Superior temporal gyrus (tissue), 1 donor: ENCODE data around the gene KDM4D.
"Not testable (repeated sequence)": the region's sequence is repeated elsewhere in the genome, so short reads cannot be mapped to it uniquely, and the experiment has no call there.

ENCODE experiments used
- DNase-seq: peaks from one replicate; pipeline ENCODE4 v3.0.0-alpha.2; 2016; ENCODE audit errors: extremely low spot score

KDM4D gene

DNA sequence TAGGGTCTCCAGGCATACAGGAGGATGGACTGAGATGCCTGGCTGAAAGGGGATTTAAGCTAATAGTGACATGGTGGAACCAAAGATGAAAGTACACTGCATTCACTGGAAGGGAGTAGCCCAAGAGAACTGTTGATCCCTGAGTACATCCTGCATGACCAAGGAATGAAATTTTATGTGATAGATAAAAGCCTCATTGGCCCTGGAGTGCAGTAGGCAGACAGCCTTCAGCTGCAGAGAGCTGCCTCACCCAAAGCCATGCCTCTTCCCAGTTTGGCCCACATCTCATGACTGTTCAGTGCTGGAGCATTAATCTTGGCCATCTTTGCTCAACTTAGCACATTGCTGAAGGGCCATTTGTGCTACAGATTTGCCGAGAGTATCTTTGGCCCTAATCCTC, 59.5 kb downstream of the KDM4D start:
- DNase-seq, result no peak

DNA sequence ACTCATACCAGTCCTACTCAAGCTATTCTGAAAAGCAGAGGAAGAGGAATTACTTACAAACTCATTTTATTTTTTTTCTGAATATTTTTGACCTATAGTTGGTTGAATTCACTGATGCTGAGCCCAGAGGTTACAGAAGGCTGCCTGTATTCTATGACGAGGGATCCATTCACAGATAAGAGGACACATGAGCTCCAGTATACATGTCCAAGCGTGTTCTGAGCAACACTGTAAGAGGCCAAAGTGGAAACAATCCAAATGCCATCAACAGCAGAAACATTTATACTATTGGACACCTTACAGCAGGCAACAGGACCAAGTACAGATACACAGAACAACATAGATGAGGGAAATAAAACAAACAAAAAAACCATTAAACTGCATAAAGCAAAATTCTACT, 61.8 kb downstream of the KDM4D start:
- DNase-seq, result no peak

DNA sequence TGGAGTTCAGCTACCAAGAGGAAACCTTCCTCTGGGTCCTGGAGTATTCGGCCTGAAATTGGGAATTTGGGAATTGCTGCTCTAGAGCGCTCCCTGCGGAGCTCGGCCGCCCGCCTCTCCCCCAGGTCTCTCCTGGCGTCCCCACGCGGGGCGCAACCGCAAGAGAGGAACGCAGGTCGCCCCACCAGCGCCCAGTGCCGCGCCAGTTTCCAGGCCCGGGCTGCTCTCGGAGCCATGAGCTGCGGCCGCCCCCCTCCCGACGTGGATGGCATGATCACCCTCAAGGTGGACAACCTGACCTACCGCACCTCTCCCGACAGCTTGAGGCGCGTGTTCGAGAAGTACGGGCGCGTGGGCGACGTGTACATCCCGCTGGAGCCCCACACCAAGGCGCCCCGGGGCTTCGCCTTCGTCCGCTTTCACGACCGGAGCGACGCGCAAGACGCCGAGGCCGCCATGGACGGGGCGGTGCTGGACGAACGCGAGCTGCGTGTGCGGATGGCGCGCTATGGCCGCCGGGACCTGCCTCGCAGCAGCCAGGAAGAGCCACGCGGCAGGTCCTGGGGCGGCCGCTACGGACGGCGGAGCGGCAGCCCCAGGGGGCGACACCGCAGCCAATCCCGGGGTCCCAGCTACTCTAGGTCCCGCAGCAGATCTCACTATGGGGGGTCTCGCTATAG, 64.0 kb downstream of the KDM4D start:
- not testable (repeated sequence) for DNase-seq

DNA sequence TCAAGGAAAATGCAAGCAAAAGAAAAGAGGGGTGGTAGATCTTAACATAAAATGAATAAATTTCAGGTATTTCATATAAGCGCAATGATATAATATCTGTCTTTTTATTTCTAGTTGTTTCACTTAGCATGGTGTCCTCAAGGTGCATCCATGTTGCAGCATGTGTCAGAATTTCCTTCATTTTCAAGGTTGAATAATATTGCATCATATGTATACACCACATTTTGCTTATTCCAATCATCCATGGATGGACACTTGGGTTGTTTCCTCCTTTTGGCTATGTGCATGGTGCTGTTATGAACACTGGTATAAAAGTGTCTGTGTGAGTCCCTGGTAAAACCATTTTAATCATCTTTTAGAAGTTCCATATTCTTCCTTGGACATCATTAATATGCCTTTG, 68.7 kb downstream of the KDM4D start:
- no peak for DNase-seq

DNA sequence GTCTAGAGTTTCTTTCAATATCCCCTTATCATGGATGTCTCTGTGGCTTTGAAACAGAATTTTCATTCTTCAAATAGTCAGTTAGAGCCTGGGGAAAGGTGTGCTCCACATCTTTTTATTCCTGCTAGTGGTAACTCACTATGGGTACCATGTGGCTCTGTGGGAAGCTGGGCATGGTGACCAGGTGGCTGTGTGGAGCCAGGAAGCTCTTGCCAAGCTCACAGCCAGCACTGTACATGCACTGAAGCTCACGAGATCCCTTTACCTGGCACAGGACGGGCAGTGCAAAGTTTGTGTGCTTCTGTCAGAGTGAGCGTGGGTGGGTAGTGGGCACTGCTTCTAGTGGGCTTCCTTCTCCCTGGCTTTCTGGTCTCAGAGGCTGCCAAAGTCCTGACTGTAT, 69.4 kb downstream of the KDM4D start:
- DNase-seq, result no peak

DNA sequence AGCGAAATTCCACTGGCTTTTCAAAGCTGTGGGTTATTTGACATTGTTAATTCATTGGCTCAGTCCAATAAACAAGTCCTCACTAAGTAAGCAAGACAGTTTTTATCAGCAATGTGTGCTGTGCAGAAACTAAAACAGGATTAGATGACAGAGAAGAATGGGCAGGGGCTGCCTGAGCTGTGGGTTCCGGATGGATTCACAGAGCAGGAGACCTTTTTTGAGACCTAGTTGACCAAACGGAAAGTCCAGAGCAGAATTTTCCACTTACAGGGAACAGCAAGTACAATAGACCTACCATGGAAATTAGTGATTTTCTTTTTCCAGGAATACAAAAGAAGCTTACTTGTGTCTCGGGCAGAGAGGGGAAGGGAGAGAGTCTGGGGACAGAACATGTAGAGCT, 70.5 kb downstream of the KDM4D start:
- no peak for DNase-seq

DNA sequence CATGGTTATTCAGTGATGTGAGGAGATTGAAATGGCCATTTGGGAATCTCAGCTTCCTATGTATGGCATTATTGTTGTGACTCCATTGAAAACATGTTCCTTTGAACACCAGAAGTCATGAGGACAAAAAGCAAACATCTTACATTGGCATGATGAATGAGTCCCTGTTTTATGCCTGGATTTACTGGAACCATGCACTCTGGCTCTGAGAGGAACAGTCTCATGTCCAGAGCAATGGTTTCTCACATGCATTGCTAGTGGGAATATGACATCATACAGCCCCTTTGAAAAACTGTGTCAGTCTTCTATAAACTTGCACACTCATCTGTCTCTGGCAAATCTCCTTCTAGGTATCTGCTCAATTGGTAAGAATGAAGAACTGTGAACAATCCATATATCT, 72.3 kb downstream of the KDM4D start:
- DNase-seq, result no peak
